Left ventricle myocardium inferior (tissue), 1 donor: ENCODE data around the gene BCAR1. TPM values are rescaled to one million over a fixed set of nuclear protein-coding genes. Genes with fewer than 3 reads are reported as not detected.
"Not testable (repeated sequence)": the region's sequence is repeated elsewhere in the genome, so short reads cannot be mapped to it uniquely, and the experiment has no call there.

Source experiments
- DNase-seq: peaks from one replicate; pipeline ENCODE4 v3.0.0-alpha.2; 2020
- H3K27ac ChIP-seq: fragments of 200-600 bp; replicated peaks from 2 replicates; pipeline ENCODE4 v1.8.0; 2021
- H3K27me3 ChIP-seq: fragments of 200-600 bp; 2 replicates; pipeline ENCODE4 v1.8.0; 2021; ENCODE audit warnings: low read depth
- H3K36me3 ChIP-seq: fragments of 200-600 bp; 2 replicates; pipeline ENCODE4 v1.8.0; 2021
- H3K4me1 ChIP-seq: fragments of 200-600 bp; 2 replicates; pipeline ENCODE4 v1.8.0; 2021
- H3K4me3 ChIP-seq: fragments of 200-600 bp; 2 replicates; pipeline ENCODE4 v1.8.0; 2021; ENCODE audit warnings: mild to moderate bottlenecking, moderate library complexity
- H3K9me3 ChIP-seq: fragments of 200-600 bp; replicated peaks from 2 replicates; pipeline ENCODE4 v1.8.0; 2021
- intact Hi-C: fragments of 100-400 bp; cut with micrococcal nuclease; formaldehyde crosslinking; loops from one replicate; pipeline ENCODE4 v1.11.0; 2022
- total RNA-seq: library from RNA; stranded (reverse); fragmentation: NEBNext Ultra II Directional; extraction: Animal tissue kit (Norgen Biotek cat#: 25700); gene quantifications from one replicate; pipeline ENCODE4 v1.2.1, GENCODE V29; 2021
- TF ChIP-seq, protein P1 (sequence below): fragments of 200-600 bp; IDR thresholded peaks from 2 replicates; pipeline ENCODE4 v1.8.0; 2021; ENCODE audit warnings: antibody characterized with exemption, mild to moderate bottlenecking, borderline replicate concordance
- donor health status: DM: no; HTN: yes; CAD: no; lungs with severe emphysema.

BCAR1 gene
- total RNA-seq, 1 donor from 2014 or later = 82.8 TPM

DNA sequence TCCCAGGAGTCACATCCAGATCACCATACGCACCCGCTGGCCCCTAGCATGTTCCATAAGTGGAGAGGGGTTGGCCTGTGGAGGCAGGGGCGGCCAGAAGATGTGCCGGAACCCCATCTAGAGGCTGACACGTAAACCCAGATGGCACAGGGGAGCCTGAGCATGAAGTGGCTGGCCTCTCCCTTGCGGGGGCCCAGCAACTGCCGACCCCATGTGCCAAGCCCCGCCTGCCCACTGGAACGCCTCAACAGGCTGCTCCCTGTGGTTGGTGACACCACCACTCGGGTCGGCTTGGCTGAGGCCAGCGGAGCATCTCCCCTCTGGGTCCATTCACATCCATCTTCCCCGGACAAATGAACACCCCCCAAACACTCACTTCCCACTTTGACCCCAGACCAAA, 9.5 kb downstream of the BCAR1 start:
- intact Hi-C loops = no loop called here
- no peak for DNase-seq
- Histone ChIP-seq H3K27me3 (no peaks in the 10 kb centered on the region), H3K27ac (peak overlapping the region; percentile 88), H3K9me3 (no peaks in the 10 kb centered on the region), H3K4me3 (no peak overlapping the region), H3K36me3 (peaks cover 34% of the 10 kb centered on the region), H3K4me1 (peaks cover 100% of the 10 kb centered on the region)
- TF ChIP-seq, protein P1, sequence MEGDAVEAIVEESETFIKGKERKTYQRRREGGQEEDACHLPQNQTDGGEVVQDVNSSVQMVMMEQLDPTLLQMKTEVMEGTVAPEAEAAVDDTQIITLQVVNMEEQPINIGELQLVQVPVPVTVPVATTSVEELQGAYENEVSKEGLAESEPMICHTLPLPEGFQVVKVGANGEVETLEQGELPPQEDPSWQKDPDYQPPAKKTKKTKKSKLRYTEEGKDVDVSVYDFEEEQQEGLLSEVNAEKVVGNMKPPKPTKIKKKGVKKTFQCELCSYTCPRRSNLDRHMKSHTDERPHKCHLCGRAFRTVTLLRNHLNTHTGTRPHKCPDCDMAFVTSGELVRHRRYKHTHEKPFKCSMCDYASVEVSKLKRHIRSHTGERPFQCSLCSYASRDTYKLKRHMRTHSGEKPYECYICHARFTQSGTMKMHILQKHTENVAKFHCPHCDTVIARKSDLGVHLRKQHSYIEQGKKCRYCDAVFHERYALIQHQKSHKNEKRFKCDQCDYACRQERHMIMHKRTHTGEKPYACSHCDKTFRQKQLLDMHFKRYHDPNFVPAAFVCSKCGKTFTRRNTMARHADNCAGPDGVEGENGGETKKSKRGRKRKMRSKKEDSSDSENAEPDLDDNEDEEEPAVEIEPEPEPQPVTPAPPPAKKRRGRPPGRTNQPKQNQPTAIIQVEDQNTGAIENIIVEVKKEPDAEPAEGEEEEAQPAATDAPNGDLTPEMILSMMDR = no peak

DNA sequence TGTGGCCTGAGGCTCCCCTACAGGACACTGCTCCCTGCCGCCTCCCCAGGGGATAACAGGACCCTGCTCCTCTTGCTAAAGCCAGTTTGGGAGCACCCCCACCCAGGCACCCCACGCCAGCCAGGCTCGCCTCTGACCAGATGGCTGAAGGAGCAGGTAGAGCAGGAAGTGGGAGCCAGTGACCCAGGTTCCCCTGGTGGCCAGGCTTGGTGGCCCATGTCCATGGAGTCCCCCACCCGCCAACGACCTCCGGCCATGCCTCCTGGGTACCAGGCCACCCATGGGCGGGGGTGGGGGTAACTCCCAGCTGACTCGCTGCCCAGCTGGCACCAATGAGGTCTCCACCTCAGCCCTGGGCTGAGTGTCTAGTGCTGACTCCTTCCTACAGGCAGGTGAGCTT, 10.0 kb downstream of the BCAR1 start:
- Histone ChIP-seq H3K27ac (peak overlapping the region; percentile 88), H3K36me3 (peaks cover 38% of the 10 kb centered on the region), H3K4me1 (peaks cover 98% of the 10 kb centered on the region), H3K9me3 (no peaks in the 10 kb centered on the region), H3K27me3 (no peaks in the 10 kb centered on the region), H3K4me3 (no peak overlapping the region)
- intact Hi-C loops = no loop called here
- DNase-seq = no peak
- TF ChIP-seq, protein P1 = no peak

DNA sequence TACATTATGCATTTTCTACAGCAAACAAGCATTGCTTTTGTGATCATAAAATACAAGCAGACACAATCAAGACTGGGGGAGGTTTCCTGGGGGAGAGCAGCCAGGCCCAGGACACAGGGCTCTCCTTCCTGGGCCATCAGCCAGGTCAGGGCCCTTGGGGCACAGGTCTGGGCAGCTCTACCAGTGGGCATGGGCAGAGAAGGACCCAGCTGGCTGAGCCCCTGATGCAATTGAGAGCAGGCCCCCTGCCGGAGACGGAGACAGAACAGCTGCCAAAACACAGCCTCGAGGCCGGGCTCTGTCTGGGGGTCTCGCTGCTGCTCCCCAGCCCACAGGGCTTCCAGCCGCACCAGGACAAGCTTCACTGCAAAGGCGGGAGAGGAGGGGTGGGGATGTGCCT, 10.8 kb downstream of the BCAR1 start:
- DNase-seq, H3K9me3 ChIP-seq, H3K27me3 ChIP-seq, intact Hi-C loops, H3K4me3 ChIP-seq: not testable (repeated sequence)
- H3K27ac ChIP-seq = peak overlapping the region; percentile 88
- H3K36me3 ChIP-seq = peaks cover 40% of the 10 kb centered on the region
- H3K4me1 ChIP-seq = peaks cover 90% of the 10 kb centered on the region

DNA sequence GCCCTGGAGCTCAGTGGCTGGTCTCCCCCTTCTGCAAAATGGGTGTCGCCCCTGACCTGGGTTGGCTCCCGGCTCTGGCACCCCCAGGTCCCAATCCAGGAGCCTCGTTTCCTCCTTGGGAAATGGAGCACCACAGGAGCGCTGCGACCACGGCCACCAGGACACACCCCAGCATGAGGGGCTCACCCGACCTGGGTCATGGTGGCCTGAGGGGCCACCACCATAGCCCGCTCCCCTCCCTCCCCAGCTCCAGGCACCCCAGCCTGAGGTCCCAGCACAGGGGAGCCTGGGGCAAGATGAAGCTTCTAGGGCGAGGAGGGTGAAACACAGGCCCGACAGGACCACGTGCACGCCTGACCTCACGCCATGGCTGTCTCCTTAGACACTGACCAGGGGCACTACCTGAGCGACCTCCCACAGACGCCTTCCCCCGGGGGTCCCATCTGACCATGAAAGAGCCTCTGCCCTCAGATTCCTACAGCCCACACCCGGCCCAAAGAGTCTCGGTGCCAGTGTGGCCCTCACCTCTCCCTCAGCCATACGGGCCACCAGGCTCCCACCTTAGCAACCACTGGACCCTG, 11.8 kb downstream of the BCAR1 start:
- Histone ChIP-seq H3K36me3 (peaks cover 50% of the 10 kb centered on the region), H3K4me3 (peak overlapping the region; percentile 6), H3K27me3 (no peaks in the 10 kb centered on the region), H3K9me3 (no peaks in the 10 kb centered on the region), H3K4me1 (peaks cover 87% of the 10 kb centered on the region), H3K27ac (peak overlapping the region; percentile 88)
- intact Hi-C loops = no loop called here
- TF ChIP-seq, protein P1 = no peak
- DNase-seq = no peak

DNA sequence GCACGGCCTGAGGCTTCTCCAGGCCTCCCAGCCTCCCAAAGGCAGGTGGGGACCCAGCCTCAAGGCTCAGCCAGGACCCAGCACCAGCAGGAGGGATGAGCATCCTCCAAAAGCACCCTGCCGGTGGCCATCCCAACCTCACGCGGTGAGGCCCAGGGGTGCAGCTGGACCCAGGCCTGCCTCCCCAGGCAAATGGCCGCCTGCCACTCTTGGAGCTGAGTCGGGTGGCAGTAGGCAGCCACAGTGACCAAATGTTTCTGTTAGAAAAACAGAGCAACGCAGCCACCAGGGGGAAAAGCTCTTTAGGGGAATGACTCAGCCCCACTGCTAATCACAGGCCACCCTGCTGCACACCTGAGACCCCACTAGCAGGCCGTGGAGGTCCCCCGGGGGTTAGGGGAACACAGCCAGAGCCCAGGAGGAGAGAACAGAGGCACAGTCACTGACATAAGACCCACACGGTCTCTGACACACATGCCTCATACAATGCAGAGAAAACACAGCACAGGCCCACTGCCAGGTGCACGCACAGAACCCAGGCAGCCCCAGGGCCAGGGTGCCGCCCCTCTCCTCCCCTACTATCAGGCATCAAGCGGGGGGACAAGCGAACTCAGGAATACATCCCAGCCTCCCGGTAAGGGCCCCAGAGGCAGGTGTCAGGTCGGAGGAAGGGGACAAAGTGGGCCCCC, 12.4 kb downstream of the BCAR1 start:
- Histone ChIP-seq H3K4me1 (peaks cover 87% of the 10 kb centered on the region), H3K27ac (peak overlapping the region; percentile 88), H3K4me3 (peak overlapping the region; percentile 6), H3K27me3 (no peaks in the 10 kb centered on the region), H3K9me3 (no peaks in the 10 kb centered on the region), H3K36me3 (peaks cover 56% of the 10 kb centered on the region)
- TF ChIP-seq, protein P1 = peak; percentile 31
- DNase-seq = no peak
- intact Hi-C loops = no loop called here
